ENCODE data around the gene CBFA2T2. TPM values are rescaled to one million over a fixed set of nuclear protein-coding genes. Genes with fewer than 3 reads are reported as not detected.

CBFA2T2 gene
- polyA plus RNA-seq, 3 donors, result 1.7 to 9.7 (median 4.9) TPM

DNA sequence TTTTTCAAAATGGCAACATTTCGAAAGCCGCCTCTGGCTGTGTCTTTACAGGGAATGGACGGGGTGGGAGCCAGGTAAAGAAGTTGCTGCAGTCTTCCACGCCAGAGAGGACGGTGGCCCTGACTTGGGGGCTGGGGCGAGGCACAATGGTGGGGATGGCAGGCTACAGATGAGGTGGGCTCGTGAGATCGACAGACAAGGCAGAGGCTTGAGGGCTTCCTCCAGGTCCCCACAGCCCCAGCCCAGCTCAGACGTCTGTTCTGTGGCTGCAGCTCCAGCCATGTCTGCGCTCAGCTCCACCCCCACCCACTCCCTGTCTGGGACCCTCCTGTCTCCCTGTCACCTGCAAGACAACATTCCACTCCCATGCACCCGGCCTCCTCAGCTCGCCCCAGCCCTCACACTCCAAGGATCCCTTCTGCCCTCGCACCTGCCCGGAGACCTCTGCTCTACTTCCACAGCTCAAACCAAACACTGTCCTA lies 164.8 kb downstream of the CBFA2T2 start:
- no peak for DNase-seq
- H3K36me3 Mint-ChIP-seq, result peaks cover 0 to 3% of the 10 kb centered on the region in 2 donors
- Histone ChIP-seq H3K9me3 (replicated peaks in 1 of 2; ENCODE audit: control insufficient read depth in 1 of 2, insufficient read depth in 1 of 2, low read length in 2 of 2) (no peaks in the 10 kb centered on the region), H3K4me3 (replicated peaks in 1 of 3; ENCODE audit: low read depth in 2 of 3, low read length in 3 of 3) (no peak overlapping the region), H3K4me2 (replicated peaks; ENCODE audit: extremely low read depth, low read length, poor library complexity, severe bottlenecking) (no peak overlapping the region), H3K27ac (ENCODE audit: low read depth in 1 of 2, low read length in 2 of 2) (no peak overlapping the region), H3K79me2 (ENCODE audit: insufficient read depth, low read length) (no peaks in the 10 kb centered on the region), H2AFZ (ENCODE audit: insufficient read depth, low read depth, low read length, poor library complexity, severe bottlenecking) (no peak overlapping the region), H4K20me1 (ENCODE audit: insufficient read depth, low read length) (no peaks in the 10 kb centered on the region), H3K9ac (ENCODE audit: insufficient read depth, low read length, poor library complexity, severe bottlenecking) (no peak overlapping the region), H3K4me1 (ENCODE audit: control insufficient read depth in 1 of 2, insufficient read depth in 2 of 2, low read length in 2 of 2) (no peaks in the 10 kb centered on the region), H3K27me3 (ENCODE audit: control insufficient read depth in 2 of 2, insufficient read depth in 2 of 2, low read length in 2 of 2) (no peaks in the 10 kb centered on the region), H3K36me3 (replicated peaks in 1 of 2; ENCODE audit: control insufficient read depth in 1 of 2, insufficient read depth in 2 of 2, low read length in 2 of 2) (no peaks in the 10 kb centered on the region)
- peaks cover 1 to 9% (median 2%) of the 10 kb centered on the region in 3 donors for H3K27me3 Mint-ChIP-seq (ENCODE audit: low read depth in 3 of 3)
- TF ChIP-seq CTCF (IDR thresholded peaks at IDR 0.05), result no peak
- peaks cover 6% of the 10 kb centered on the region for H3K4me1 Mint-ChIP-seq
- no peak overlapping the region for H3K27ac Mint-ChIP-seq
- H3K9me3 Mint-ChIP-seq, result no peaks in the 10 kb centered on the region
- intact Hi-C loops (cut with micrococcal nuclease), result no loop called here
- WGBS (ENCODE audit: insufficient coverage), result 86% methylated on average over 14 of the region's 14 CpGs
- no peak overlapping the region for H3K4me3 Mint-ChIP-seq

DNA sequence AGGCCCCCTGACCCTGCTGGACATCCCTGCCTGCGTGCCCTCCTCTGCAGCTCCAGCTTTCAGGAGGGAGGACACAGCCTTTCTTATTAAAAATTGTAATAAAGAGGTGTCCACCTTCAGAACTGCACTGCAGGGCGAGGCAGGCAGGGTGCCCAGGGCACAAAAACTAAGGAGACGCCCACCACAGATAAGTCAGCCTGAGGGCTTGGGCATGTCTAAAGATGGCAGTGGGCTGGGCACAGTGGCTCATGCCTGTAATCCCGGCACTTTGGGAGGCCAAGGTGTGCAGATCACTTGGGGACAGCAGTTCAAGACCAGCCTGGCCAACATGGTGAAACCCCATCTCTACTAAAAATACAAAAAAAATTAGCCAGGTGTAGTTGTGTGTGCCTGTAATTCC lies 165.3 kb downstream of the CBFA2T2 start:
- peaks cover 0 to 3% of the 10 kb centered on the region in 2 donors for H3K36me3 Mint-ChIP-seq
- Histone ChIP-seq H2AFZ (ENCODE audit: insufficient read depth, low read depth, low read length, poor library complexity, severe bottlenecking) (no peak overlapping the region), H4K20me1 (ENCODE audit: insufficient read depth, low read length) (no peaks in the 10 kb centered on the region), H3K4me3 (replicated peaks in 1 of 3; ENCODE audit: low read depth in 2 of 3, low read length in 3 of 3) (no peak overlapping the region), H3K36me3 (replicated peaks in 1 of 2; ENCODE audit: control insufficient read depth in 1 of 2, insufficient read depth in 2 of 2, low read length in 2 of 2) (no peaks in the 10 kb centered on the region), H3K27me3 (ENCODE audit: control insufficient read depth in 2 of 2, insufficient read depth in 2 of 2, low read length in 2 of 2) (no peaks in the 10 kb centered on the region), H3K9me3 (replicated peaks in 1 of 2; ENCODE audit: control insufficient read depth in 1 of 2, insufficient read depth in 1 of 2, low read length in 2 of 2) (no peaks in the 10 kb centered on the region), H3K4me2 (replicated peaks; ENCODE audit: extremely low read depth, low read length, poor library complexity, severe bottlenecking) (no peak overlapping the region), H3K4me1 (ENCODE audit: control insufficient read depth in 1 of 2, insufficient read depth in 2 of 2, low read length in 2 of 2) (no peaks in the 10 kb centered on the region), H3K79me2 (ENCODE audit: insufficient read depth, low read length) (no peaks in the 10 kb centered on the region), H3K9ac (ENCODE audit: insufficient read depth, low read length, poor library complexity, severe bottlenecking) (no peak overlapping the region), H3K27ac (ENCODE audit: low read depth in 1 of 2, low read length in 2 of 2) (no peak overlapping the region)
- TF ChIP-seq CTCF (IDR thresholded peaks at IDR 0.05), result no peak
- DNase-seq, result no peak
- H3K9me3 Mint-ChIP-seq, result no peaks in the 10 kb centered on the region
- H3K27me3 Mint-ChIP-seq (ENCODE audit: low read depth in 3 of 3), result peaks cover 1 to 9% (median 2%) of the 10 kb centered on the region in 3 donors
- H3K4me3 Mint-ChIP-seq, result no peak overlapping the region
- intact Hi-C loops (cut with micrococcal nuclease), result no loop called here
- no peak overlapping the region for H3K27ac Mint-ChIP-seq
- 90% methylated on average over 2 of the region's 4 CpGs for WGBS (ENCODE audit: insufficient coverage)
- peaks cover 6% of the 10 kb centered on the region for H3K4me1 Mint-ChIP-seq

Measured in CD14-positive monocyte (primary cell).